ENCODE data around the gene ARPC1A. TPM values are rescaled to one million over a fixed set of nuclear protein-coding genes. Genes with fewer than 3 reads are reported as not detected.

ARPC1A gene
- total and polyA plus RNA-seq, 8 donors: 32.8 to 90.9 (median 62.7) TPM

- 22% methylated on average over 21 of the region's 21 CpGs for WGBS, 2 donors
- intact Hi-C loops (cut with DNase I): no loop called here
- Histone ChIP-seq H3K36me3 (no peaks in the 10 kb centered on the region), H3K9me3 (no peaks in the 10 kb centered on the region), H3K27ac (peak overlapping the region; percentile 38 to 69 (median 62)), H3K4me3 (peak overlapping the region in 2 of 4 donors; percentile 4 to 22), H3K4me1 (peaks cover 0 to 12% (median 0%) of the 10 kb centered on the region in 3 donors), H3K27me3 (no peaks in the 10 kb centered on the region)
- DNase-seq: peak in 3 of 6 donors; percentile 61 to 67 (median 65)
- FAIRE-seq: no peak
- no peak for TF ChIP-seq CTCF (IDR thresholded peaks at IDR 0.05)
- peak; percentile 5 to 43 (median 32) for ATAC-seq
Observed at GRCh38 chr7:99372275-99373090, 46.8 kb downstream of the ARPC1A start.

GRCh38 chr7:99373091-99374066 is 47.7 kb downstream of the ARPC1A start:
- DNase-seq: no peak
- H3K9me3 ChIP-seq: no peaks in the 10 kb centered on the region
- no peak for TF ChIP-seq CTCF (IDR thresholded peaks at IDR 0.05)
- peaks cover 0 to 12% (median 0%) of the 10 kb centered on the region in 3 donors for H3K4me1 ChIP-seq
- H3K36me3 ChIP-seq: no peaks in the 10 kb centered on the region
- WGBS, 2 donors: 84 to 86% methylated on average over 41 of the region's 41 CpGs
- peak overlapping the region; percentile 62 to 78 (median 68) for H3K27ac ChIP-seq
- no peaks in the 10 kb centered on the region for H3K27me3 ChIP-seq
- no peak for ATAC-seq
- H3K4me3 ChIP-seq: peak overlapping the region in 3 of 4 donors; percentile 61 to 97 (median 96)
- FAIRE-seq: no peak
- intact Hi-C loops (cut with DNase I): no loop called here

GRCh38 chr7:99374111-99375064 is 48.7 kb downstream of the ARPC1A start, which contains the start of gene ARPC1B:
Gene ARPC1B (plus strand): TSS chr7:99374730. CDS start chr7:99385715, 10,985 bp downstream.
- FAIRE-seq: no peak

More at GRCh38 chr7:99374111-99375064, 48.7 kb downstream of the ARPC1A start, which contains the start of gene ARPC1B:
- ATAC-seq (peak; percentile 80 to 88 (median 84)), DNase-seq (peak; percentile 81 to 90 (median 86))
- Histone ChIP-seq H3K36me3 (no peaks in the 10 kb centered on the region), H3K4me3 (peak within 1 kb of the TSS; percentile 61 to 97 (median 89)), H3K4me1 (peaks cover 0 to 12% (median 0%) of the 10 kb centered on the region in 3 donors), H3K27me3 (no peaks in the 10 kb centered on the region), H3K27ac (peak within 1 kb of the TSS; percentile 62 to 78 (median 66)), H3K9me3 (no peaks in the 10 kb centered on the region)
- TF ChIP-seq CTCF (IDR thresholded peaks at IDR 0.05): no peak
- 1 to 2% methylated on average over 69 to 95 of the region's 95 CpGs for WGBS, 2 donors
- intact Hi-C loops (cut with DNase I): no loop called here
